ENCODE results near the gene TSPYL1. TPM values are rescaled to one million over a fixed set of nuclear protein-coding genes. Genes with fewer than 3 reads are reported as not detected.

TSPYL1 gene
- total and polyA plus RNA-seq, 9 of the 15 experiments (the other 6 are each of a cell fraction or from before 2014, with no cell fraction given) = 23.1 to 56.8 (median 37.9) TPM

DNA sequence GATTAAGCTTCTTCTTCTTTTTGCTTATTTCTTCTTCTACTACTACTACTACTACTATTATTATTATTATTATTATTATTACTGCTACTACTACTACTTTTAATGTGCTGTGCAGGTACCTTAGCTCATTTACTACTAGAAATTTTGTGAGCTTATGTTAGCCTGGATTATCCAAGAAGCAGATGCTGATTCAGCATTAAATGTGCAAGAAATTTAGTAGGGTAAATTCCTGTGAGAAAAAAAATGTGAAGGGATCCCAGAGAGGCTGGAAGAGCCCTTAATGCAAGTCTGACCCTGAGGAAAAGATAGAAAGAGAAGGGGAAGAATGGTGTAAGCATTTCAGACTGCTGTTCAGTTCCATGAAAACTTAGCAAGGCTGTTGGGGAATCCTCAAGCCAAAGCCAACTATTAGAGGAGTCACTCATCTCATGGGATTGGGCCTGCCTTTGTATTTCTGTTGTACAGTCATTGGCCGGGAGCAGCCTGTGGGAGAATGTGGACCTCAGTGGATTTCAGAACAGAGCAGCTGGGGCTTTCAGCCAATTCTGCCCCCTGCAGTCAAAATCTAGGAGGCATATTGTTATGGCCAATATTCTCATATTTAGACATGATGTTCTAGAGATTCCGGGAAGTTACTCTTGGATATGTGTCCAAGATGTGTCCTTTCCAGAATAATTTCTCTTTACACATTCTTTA is 37.2 kb upstream of the TSPYL1 start (continued):
- TF ChIP-seq, protein P1, sequence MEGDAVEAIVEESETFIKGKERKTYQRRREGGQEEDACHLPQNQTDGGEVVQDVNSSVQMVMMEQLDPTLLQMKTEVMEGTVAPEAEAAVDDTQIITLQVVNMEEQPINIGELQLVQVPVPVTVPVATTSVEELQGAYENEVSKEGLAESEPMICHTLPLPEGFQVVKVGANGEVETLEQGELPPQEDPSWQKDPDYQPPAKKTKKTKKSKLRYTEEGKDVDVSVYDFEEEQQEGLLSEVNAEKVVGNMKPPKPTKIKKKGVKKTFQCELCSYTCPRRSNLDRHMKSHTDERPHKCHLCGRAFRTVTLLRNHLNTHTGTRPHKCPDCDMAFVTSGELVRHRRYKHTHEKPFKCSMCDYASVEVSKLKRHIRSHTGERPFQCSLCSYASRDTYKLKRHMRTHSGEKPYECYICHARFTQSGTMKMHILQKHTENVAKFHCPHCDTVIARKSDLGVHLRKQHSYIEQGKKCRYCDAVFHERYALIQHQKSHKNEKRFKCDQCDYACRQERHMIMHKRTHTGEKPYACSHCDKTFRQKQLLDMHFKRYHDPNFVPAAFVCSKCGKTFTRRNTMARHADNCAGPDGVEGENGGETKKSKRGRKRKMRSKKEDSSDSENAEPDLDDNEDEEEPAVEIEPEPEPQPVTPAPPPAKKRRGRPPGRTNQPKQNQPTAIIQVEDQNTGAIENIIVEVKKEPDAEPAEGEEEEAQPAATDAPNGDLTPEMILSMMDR (IDR thresholded peaks at IDR 0.05 in 2 of 3, conservative IDR thresholded peaks at IDR 0.05 in 1 of 3; ENCODE audit: insufficient read depth in 2 of 3, low read depth in 1 of 3, low read length in 3 of 3) = peak; percentile 29 to 40 (median 38); a peak in 4 of 6 replicates
- peak; percentile 88 for TF ChIP-seq ZNF316 (IDR thresholded peaks at IDR 0.05)
- TF ChIP-seq ZKSCAN8 (CRISPR knock-in tag; IDR thresholded peaks at IDR 0.05) = no peak

DNA sequence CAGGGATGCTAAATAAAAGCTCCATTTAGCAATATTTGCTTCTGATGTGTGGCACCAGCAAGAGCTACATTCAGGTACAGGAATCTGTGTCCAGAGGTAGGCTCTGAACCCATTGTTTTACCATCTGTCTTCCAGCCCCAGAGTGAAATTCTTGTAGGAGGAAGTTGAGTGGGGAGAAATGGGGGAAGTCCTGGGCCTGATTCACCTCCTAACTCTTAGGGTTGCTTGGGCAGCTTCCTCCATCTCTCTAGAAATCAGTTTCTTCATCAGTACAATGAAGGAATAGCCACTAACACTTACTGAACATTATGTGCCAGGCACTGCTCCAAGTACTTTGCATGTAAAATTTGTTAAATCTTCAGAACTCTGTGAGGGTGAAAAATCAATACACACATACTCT is 35.1 kb upstream of the TSPYL1 start:
- ChIA-PET CTCF (ENCODE audit: low intra/inter-chr PET ratio) (no interaction called here), POLR2A (no interaction called here)
- in situ Hi-C loops (cut with MboI) = loop anchor here (5.0 kb wide), 1 partner anchor 57 kb away; the partner anchor contains the start of gene DSE
- no peaks in the 10 kb centered on the region for H3K36me3 ChIP-seq (ENCODE audit: control insufficient read depth, insufficient read depth, low read length)
- no peak for DNase-seq (ENCODE audit: extremely low read depth in 1 of 4, low spot score in 3 of 4)
- H3K4me3 ChIP-seq = no peak overlapping the region
- H2AFZ ChIP-seq (ENCODE audit: low read depth, low read length) = no peak overlapping the region
- no TSS peak for BruUV-seq (replicated peaks)
- H3K4me2 ChIP-seq (ENCODE audit: insufficient read depth, low read length) = no peak overlapping the region
- no peak for FAIRE-seq
- intact Hi-C loops (cut with micrococcal nuclease) = no loop called here
- H3K9me1 ChIP-seq (ENCODE audit: control insufficient read depth, insufficient read depth, low read length) = no peaks in the 10 kb centered on the region
- no peak overlapping the region for H3K9ac ChIP-seq (ENCODE audit: insufficient read depth in 1 of 2, low read depth in 2 of 2, low read length in 2 of 2)
- no peak overlapping the region for H3K27ac ChIP-seq (ENCODE audit: extremely low read depth, low read depth, low read length)
- no peaks in the 10 kb centered on the region for H3K79me2 ChIP-seq (ENCODE audit: control insufficient read depth, insufficient read depth, low read length)
- no peak for ATAC-seq
- no peaks in the 10 kb centered on the region for H3K4me1 ChIP-seq (replicated peaks in 1 of 2; ENCODE audit: control insufficient read depth in 2 of 2, insufficient read depth in 2 of 2, low read length in 2 of 2)
- H3K9me3 ChIP-seq (replicated peaks; ENCODE audit: control insufficient read depth, insufficient read depth, low read depth, low read length) = no peaks in the 10 kb centered on the region
- peaks cover 0 to 2% of the 10 kb centered on the region in 2 experiments; a peak in 1 of 5 replicates for H3K27me3 ChIP-seq (ENCODE audit: control insufficient read depth in 2 of 2, insufficient read depth in 2 of 2, low read length in 2 of 2)
- no peaks in the 10 kb centered on the region for H4K20me1 ChIP-seq (replicated peaks; ENCODE audit: control insufficient read depth, insufficient read depth, low read length)
- TF ChIP-seq BRD9 (IDR thresholded peaks at IDR 0.05; ENCODE audit: low read depth, partially characterized antibody) (no peak), ARID2 (IDR thresholded peaks at IDR 0.05) (no peak)

Data from K562 (cell line).